H1 (cell line): ENCODE results near the gene VPS18. TPM values are rescaled to one million over a fixed set of nuclear protein-coding genes. Genes with fewer than 3 reads are reported as not detected.

Source experiments
- CTCF ChIA-PET: fragments of 300-600 bp; sonication (Branson Sonifier 250); formaldehyde crosslinking; loops from one replicate; lab custom pipeline; 2021; ENCODE audit not compliant: partially characterized antibody; lab: Charles Lee
- POLR2A ChIA-PET: fragments of 300-600 bp; sonication (Branson Sonifier 250); formaldehyde crosslinking; loops from one replicate; lab custom pipeline; 2021; ENCODE audit warnings: inconsistent platforms; ENCODE audit not compliant: partially characterized antibody; lab: Charles Lee
- DNase-seq, 2 experiments: peaks; one replicate each; pipeline versions ENCODE4 v3.0.0 to v3.0.0-alpha.2; 2010 to 2022; ENCODE audit warnings: low spot score in 2 of 2, low read depth in 1 of 2, mixed read lengths in 1 of 2
- FAIRE-seq: peaks from 2 replicates; lab custom pipeline; 2011; peaks lifted over from hg19 to GRCh38; lab: Jason Lieb, UNC
- H2AFZ ChIP-seq: 2 replicates; pipeline ENCODE4 v1.8.1; 2012; ENCODE audit warnings: low read length, inconsistent platforms
- H2AK5ac ChIP-seq: 2 replicates; pipeline ENCODE4 v1.6.1; 2013; ENCODE audit warnings: low read depth, low read length
- H2BK120ac ChIP-seq: replicated peaks from 2 replicates; pipeline ENCODE3; 2013; ENCODE audit warnings: low read depth, low read length, inconsistent platforms
- H2BK12ac ChIP-seq: 2 replicates; pipeline ENCODE4 v1.6.1; 2013; ENCODE audit warnings: low read depth, low read length
- H2BK15ac ChIP-seq: 2 replicates; pipeline ENCODE4 v1.6.1; 2013; ENCODE audit warnings: low read length
- H2BK20ac ChIP-seq: 2 replicates; pipeline ENCODE4 v1.6.1; 2013; ENCODE audit warnings: low read length
- H2BK5ac ChIP-seq: 2 replicates; pipeline ENCODE4 v1.6.1; 2013; ENCODE audit warnings: low read depth, low read length
- H3K14ac ChIP-seq: 2 replicates; pipeline ENCODE4 v1.6.1; 2013; ENCODE audit warnings: inconsistent platforms; ENCODE audit not compliant: insufficient read length
- H3K18ac ChIP-seq: 2 replicates; pipeline ENCODE4 v1.6.1; 2013; ENCODE audit warnings: low read length; ENCODE audit errors: extremely low read depth
- H3K23ac ChIP-seq: 2 replicates; pipeline ENCODE4 v1.6.1; 2013; ENCODE audit warnings: inconsistent platforms; ENCODE audit not compliant: insufficient read length
- H3K23me2 ChIP-seq: 2 replicates; pipeline ENCODE4 v1.6.1; 2013; ENCODE audit warnings: low read depth, low read length
- H3K27ac ChIP-seq: 2 replicates; pipeline ENCODE4 v1.6.1; 2011; ENCODE audit warnings: low read depth, low read length, inconsistent platforms
- H3K27me3 ChIP-seq, 4 experiments: replicated peaks in 1 of 4; 1 replicate in 1 of 4; 2 replicates in 3 of 4; pipeline versions ENCODE4 v1.6.1 to v1.8.1; 2011 to 2013; ENCODE audit warnings: low read length in 3 of 4, mild to moderate bottlenecking in 3 of 4, inconsistent platforms in 2 of 4, mixed read lengths in 2 of 4, moderate library complexity in 1 of 4; ENCODE audit not compliant: control insufficient read depth in 3 of 4, insufficient read depth in 3 of 4; ENCODE audit errors: extremely low read depth in 1 of 4
- H3K36me3 ChIP-seq, 4 experiments: 2 replicates each; pipeline versions ENCODE4 v1.6.1 to v1.8.1; 2011 to 2013; ENCODE audit warnings: mild to moderate bottlenecking in 4 of 4, low read length in 3 of 4, moderate library complexity in 2 of 4, control low read depth in 1 of 4, inconsistent platforms in 1 of 4; ENCODE audit not compliant: insufficient read depth in 4 of 4, control insufficient read depth in 2 of 4
- H3K4ac ChIP-seq: replicated peaks from 2 replicates; pipeline ENCODE3; 2013; ENCODE audit warnings: low read length, low read depth, mixed read lengths, inconsistent platforms; ENCODE audit not compliant: insufficient read length
- H3K4me1 ChIP-seq, 4 experiments: replicated peaks in 1 of 4; 1 replicate in 1 of 4; 2 replicates in 3 of 4; pipeline versions ENCODE4 v1.6.1 to v1.8.1; 2011 to 2013; ENCODE audit warnings: low read length in 3 of 4, inconsistent platforms in 2 of 4, mixed read lengths in 1 of 4; ENCODE audit not compliant: insufficient read depth in 4 of 4, control insufficient read depth in 3 of 4
- H3K4me2 ChIP-seq, 2 experiments: 2 replicates each; pipeline versions ENCODE4 v1.6.1 to v1.8.1; 2011 to 2013; ENCODE audit warnings: low read depth in 2 of 2, low read length in 2 of 2, control low read depth in 1 of 2, inconsistent platforms in 1 of 2, mild to moderate bottlenecking in 1 of 2; ENCODE audit not compliant: insufficient read depth in 1 of 2
- H3K4me3 ChIP-seq, 4 experiments: fragments of 200-600, 300-600 bp in 1 of 4; sonication (generic), shearing (Covaris generic), sonication (Bioruptor Twin) in 1 of 4; 2 replicates each; pipeline versions ENCODE4 v1.5.1 to v1.8.1; 2011 to 2016; ENCODE audit warnings: low read length in 4 of 4, low read depth in 3 of 4, control low read depth in 2 of 4, inconsistent platforms in 2 of 4, mild to moderate bottlenecking in 2 of 4, mixed read lengths in 1 of 4, moderate library complexity in 1 of 4; ENCODE audit not compliant: insufficient read depth in 2 of 4; ENCODE audit errors: extremely low read depth in 1 of 4
- H3K56ac ChIP-seq: replicated peaks from 2 replicates; pipeline ENCODE3; 2013; ENCODE audit warnings: low read depth, mild to moderate bottlenecking, mixed read lengths, low read length, inconsistent platforms; ENCODE audit not compliant: insufficient read length
- H3K79me1 ChIP-seq: 2 replicates; pipeline ENCODE4 v1.6.1; 2013; ENCODE audit warnings: low read depth, low read length, control low read depth
- H3K79me2 ChIP-seq, 2 experiments: 2 replicates each; pipeline versions ENCODE4 v1.6.1 to v1.8.1; 2012 to 2013; ENCODE audit warnings: low read length in 2 of 2, mild to moderate bottlenecking in 2 of 2, inconsistent platforms in 1 of 2; ENCODE audit not compliant: insufficient read depth in 2 of 2, control insufficient read depth in 1 of 2
- H3K9ac ChIP-seq, 4 experiments: replicated peaks in 1 of 4; 1 replicate in 1 of 4; 2 replicates in 3 of 4; pipeline versions ENCODE4 v1.6.1 to v1.8.1; 2011 to 2013; ENCODE audit warnings: low read depth in 3 of 4, low read length in 3 of 4, control low read depth in 2 of 4, mild to moderate bottlenecking in 2 of 4, moderate library complexity in 2 of 4, inconsistent platforms in 1 of 4; ENCODE audit errors: extremely low read depth in 1 of 4
- H3K9me3 ChIP-seq, 2 experiments: 2 replicates each; pipeline versions ENCODE4 v1.6.1 to v1.8.1; 2012 to 2013; ENCODE audit warnings: mild to moderate bottlenecking in 2 of 2, moderate library complexity in 2 of 2, control low read depth in 1 of 2, inconsistent platforms in 1 of 2, low read depth in 1 of 2, low read length in 1 of 2, mixed read lengths in 1 of 2; ENCODE audit not compliant: insufficient read depth in 2 of 2
- H4K20me1 ChIP-seq, 2 experiments: replicated peaks in 1 of 2; 2 replicates each; pipeline versions ENCODE3 to v1.8.1; 2011 to 2013; ENCODE audit warnings: inconsistent platforms in 2 of 2, low read length in 2 of 2, mild to moderate bottlenecking in 1 of 2; ENCODE audit not compliant: insufficient read depth in 2 of 2, control insufficient read depth in 1 of 2
- H4K5ac ChIP-seq: 2 replicates; pipeline ENCODE4 v1.6.1; 2013; ENCODE audit warnings: low read length, low read depth, mixed read lengths, inconsistent platforms; ENCODE audit not compliant: insufficient read length
- H4K8ac ChIP-seq: 2 replicates; pipeline ENCODE4 v1.8.0; 2013; ENCODE audit warnings: mild to moderate bottlenecking, moderate library complexity, low read length, inconsistent platforms; ENCODE audit not compliant: insufficient read depth; ENCODE audit errors: extremely low read depth
- H4K91ac ChIP-seq: replicated peaks from 2 replicates; pipeline ENCODE3; 2013; ENCODE audit warnings: low read length, mixed read lengths, inconsistent platforms; ENCODE audit not compliant: insufficient read length
- ASH2L ChIP-seq: fragments of 200-600, 300-600 bp; sonication (generic); IDR thresholded peaks from one replicate; pipeline ENCODE4 v1.7.1; 2017; ENCODE audit warnings: low read length
- ATF2 ChIP-seq: IDR thresholded peaks from 2 replicates; pipeline ENCODE4 v1.6.1; 2012; ENCODE audit warnings: low read length, inconsistent platforms
- CEBPB ChIP-seq: IDR thresholded peaks from 2 replicates; pipeline ENCODE4 v1.6.1; 2012; ENCODE audit warnings: low read depth, low read length
- CREB1 ChIP-seq: IDR thresholded peaks from 2 replicates; pipeline ENCODE4 v1.6.1; 2012; ENCODE audit warnings: inconsistent platforms
- E2F6 ChIP-seq: IDR thresholded peaks from 2 replicates; pipeline ENCODE4 v1.6.1; 2012; ENCODE audit warnings: inconsistent platforms
- MAFK ChIP-seq: IDR thresholded peaks from 2 replicates; pipeline ENCODE4 v1.6.1; 2012; ENCODE audit warnings: low read depth, mild to moderate bottlenecking, improper control_type of control experiment, low read length
- RBBP5 ChIP-seq: IDR thresholded peaks from 2 replicates; pipeline ENCODE4 v1.7.1; 2012; ENCODE audit warnings: low read depth, mild to moderate bottlenecking, inconsistent platforms, low read length, moderate library complexity, borderline replicate concordance
- SAP30 ChIP-seq: fragments of 300-600 bp; sonication (generic); IDR thresholded peaks from 2 replicates; pipeline ENCODE4 v1.7.1; 2012; ENCODE audit warnings: low read length, moderate library complexity, mild to moderate bottlenecking, inconsistent platforms; ENCODE audit not compliant: insufficient read depth, insufficient replicate concordance
- TAF7 ChIP-seq: optimal IDR thresholded peaks from 2 replicates; pipeline ENCODE3; 2011; ENCODE audit warnings: low read depth, mild to moderate bottlenecking, inconsistent platforms, low read length, moderate library complexity, borderline replicate concordance
- WGBS, 2 experiments: shearing (Covaris generic) in 1 of 2; methylation state at CpG; one replicate each; pipeline versions ENCODE4 v1.1.6 to v1.1.7; 2013 to 2015; ENCODE audit warnings: low lambda C conversion rate in 2 of 2, mixed read lengths in 2 of 2, inconsistent platforms in 1 of 2, low coverage in 1 of 2, missing lambda C conversion rate in 1 of 2; ENCODE audit not compliant: insufficient replicate concordance in 2 of 2, insufficient coverage in 1 of 2, insufficient read length in 1 of 2; ENCODE audit errors: extremely low coverage in 1 of 2, missing lambda C conversion rate in 1 of 2; 5-methylcytosine and 5-hydroxymethylcytosine counted together
- polyA plus RNA-seq, 7 experiments: library from polyadenylated mRNA; depleted of rRNA in 3 of 7; stranded (reverse) in 5 of 7; unstranded in 2 of 7; fragments of >200 nt in 5 of 7; fragments of 200-250 nt in 2 of 7; gene quantifications; 1 replicate in 5 of 7; 2 replicates in 1 of 7; 4 replicates in 1 of 7; pipeline versions ENCODE4 v1.2.1 to v1.2.3, GENCODE V29; 2011 to 2013; ENCODE audit warnings: missing spikeins in 2 of 7, mixed read lengths in 2 of 7
- total RNA-seq: library from RNA; stranded (reverse); fragmentation: NEBNext Ultra II Directional; extraction: Animal tissue kit (Norgen Biotek cat#: 25700); gene quantifications from 2 replicates; pipeline ENCODE4 v1.2.1, GENCODE V29; 2021
- TF ChIP-seq, protein P1 (sequence below): IDR thresholded peaks from 2 replicates; pipeline ENCODE4 v1.6.1; 2011; ENCODE audit warnings: low read length, improper control_type of control experiment

Gene VPS18
- total and polyA plus RNA-seq, 2 of the 8 experiments (the other 6 are each of a cell fraction or from before 2014, with no cell fraction given) = 28.9 to 32.7 TPM

DNA sequence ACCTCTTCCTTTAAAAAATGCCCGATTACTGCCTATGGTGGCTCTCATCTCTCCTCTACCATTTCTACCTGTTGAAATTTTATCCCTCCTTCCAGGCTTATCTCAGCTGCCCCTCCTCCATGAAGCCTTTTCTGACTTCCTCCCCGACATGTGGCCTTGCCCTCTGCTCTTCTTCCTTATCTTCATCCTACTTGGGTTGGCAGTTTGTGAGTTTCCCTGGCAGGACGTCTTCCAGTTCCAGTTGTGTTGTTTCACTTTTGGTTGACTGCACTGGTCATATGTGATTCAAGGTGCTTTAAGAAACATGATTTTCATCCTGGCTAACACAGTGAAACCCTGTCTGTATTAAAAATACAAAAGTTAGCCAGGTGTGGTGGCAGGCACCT lies 39.3 kb downstream of the VPS18 start:
- 80% methylated on average over 3 of the region's 3 CpGs; no CpG with 5 or more reads in 1 of the 2 experiments for WGBS, 2 experiments
- Histone ChIP-seq H4K20me1 (peaks cover 2 to 12% of the 10 kb centered on the region in 2 experiments), H4K91ac (no peak overlapping the region), H3K27ac (no peak overlapping the region), H3K4ac (no peak overlapping the region), H2BK15ac (no peak overlapping the region), H4K5ac (no peak overlapping the region), H3K79me2 (no peaks in the 10 kb centered on the region), H3K79me1 (no peaks in the 10 kb centered on the region), H3K9ac (no peak overlapping the region), H2BK5ac (no peak overlapping the region), H2AFZ (no peak overlapping the region), H3K4me3 (no peak overlapping the region), H2AK5ac (no peak overlapping the region), H3K4me1 (peaks cover 0 to 20% (median 11%) of the 10 kb centered on the region in 4 experiments; a peak in 5 of 7 replicates), H3K36me3 (no peaks in the 10 kb centered on the region), H3K18ac (no peak overlapping the region), H2BK120ac (no peak overlapping the region), H3K4me2 (no peak overlapping the region), H2BK12ac (no peak overlapping the region), H4K8ac (no peak overlapping the region), H2BK20ac (no peak overlapping the region), H3K14ac (no peak overlapping the region), H3K23ac (no peak overlapping the region), H3K23me2 (peaks cover 17% of the 10 kb centered on the region; the same call in 1 of the 2 replicates), H3K56ac (no peak overlapping the region), H3K9me3 (no peaks in the 10 kb centered on the region), H3K27me3 (peaks cover 28 to 61% (median 50%) of the 10 kb centered on the region in 4 experiments)
- ChIA-PET CTCF (interaction anchor here (1.2 to 33.1 kb wide), 6 partner anchors 6 to 90 kb away, joined by 3 to 619 read pairs (median 298); partner anchors contain the start of genes CHAC1, DLL4 and VPS18), POLR2A (interaction anchor here (0.7 to 43.8 kb wide), 5 partner anchors 10 to 48 kb away, joined by 3 to 1505 read pairs (median 5); partner anchors contain the start of gene CHAC1)
- FAIRE-seq = no peak
- no peak for DNase-seq
- TF ChIP-seq TAF7 (no peak), ATF2 (no peak), E2F6 (no peak), SAP30 (no peak), RBBP5 (no peak), CREB1 (no peak), MAFK (no peak), ASH2L (no peak), CEBPB (no peak)
- TF ChIP-seq, protein P1, sequence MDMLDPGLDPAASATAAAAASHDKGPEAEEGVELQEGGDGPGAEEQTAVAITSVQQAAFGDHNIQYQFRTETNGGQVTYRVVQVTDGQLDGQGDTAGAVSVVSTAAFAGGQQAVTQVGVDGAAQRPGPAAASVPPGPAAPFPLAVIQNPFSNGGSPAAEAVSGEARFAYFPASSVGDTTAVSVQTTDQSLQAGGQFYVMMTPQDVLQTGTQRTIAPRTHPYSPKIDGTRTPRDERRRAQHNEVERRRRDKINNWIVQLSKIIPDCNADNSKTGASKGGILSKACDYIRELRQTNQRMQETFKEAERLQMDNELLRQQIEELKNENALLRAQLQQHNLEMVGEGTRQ = no peak
